SU-DHL-6 (cell line): ENCODE measurements around the gene KRTAP4-8.

ENCODE experiments used
- H2AFZ ChIP-seq: fragments of 200-600 bp; sonication (generic); 2 replicates; pipeline ENCODE4 v1.6.1; 2014; ENCODE audit warnings: low read depth, mild to moderate bottlenecking, moderate library complexity, mixed read lengths, antibody characterized with exemption, low read length; ENCODE audit not compliant: severe bottlenecking
- H3F3A ChIP-seq: fragments of 200-600 bp; shearing (Covaris generic); 2 replicates; pipeline ENCODE4 v1.6.0; 2016; ENCODE audit warnings: antibody characterized with exemption, mild to moderate bottlenecking; ENCODE audit not compliant: insufficient read depth
- H3K27ac ChIP-seq: fragments of 200-600 bp; sonication (generic); 2 replicates; pipeline ENCODE4 v1.5.1; 2016; ENCODE audit warnings: low read depth, mild to moderate bottlenecking, low read length, moderate library complexity, mixed read lengths
- H3K27me3 ChIP-seq: fragments of 200-600 bp; sonication (generic), shearing (Covaris generic); 2 replicates; pipeline ENCODE4 v1.6.0; 2014; ENCODE audit warnings: mild to moderate bottlenecking, low read length
- H3K36me3 ChIP-seq: fragments of 200-600 bp; sonication (generic); 2 replicates; pipeline ENCODE4 v1.6.1; 2014; ENCODE audit warnings: mild to moderate bottlenecking, low read length, mixed read lengths
- H3K4me2 ChIP-seq: fragments of 300-600, 200-600 bp; shearing (Covaris generic), sonication (generic); 2 replicates; pipeline ENCODE4 v1.6.0; 2014; ENCODE audit warnings: low read length, low read depth, mild to moderate bottlenecking; ENCODE audit not compliant: poor library complexity, severe bottlenecking
- H3K4me3 ChIP-seq: fragments of 200-600 bp; sonication (generic); 2 replicates; pipeline ENCODE4 v1.5.1; 2014; ENCODE audit warnings: antibody characterized with exemption, low read length, mild to moderate bottlenecking, mixed read lengths; ENCODE audit not compliant: insufficient read depth, poor library complexity, severe bottlenecking
- H3K79me2 ChIP-seq: fragments of 200-600 bp; sonication (generic); 2 replicates; pipeline ENCODE4 v1.6.1; 2014; ENCODE audit warnings: mild to moderate bottlenecking, low read length, moderate library complexity; ENCODE audit not compliant: insufficient read depth
- H3K9ac ChIP-seq: fragments of 200-600 bp; sonication (generic); 2 replicates; pipeline ENCODE4 v1.7.0; 2014; ENCODE audit warnings: mild to moderate bottlenecking, low read length
- H3K9me2 ChIP-seq: fragments of 200-600 bp; sonication (generic); replicated peaks from 2 replicates; pipeline ENCODE4 v1.6.1; 2014; ENCODE audit warnings: low read length; ENCODE audit not compliant: insufficient read depth
- H3K9me3 ChIP-seq: fragments of 200-600 bp; sonication (generic); 2 replicates; pipeline ENCODE4 v1.6.1; 2014; ENCODE audit warnings: low read length, mixed read lengths; ENCODE audit not compliant: insufficient read depth
- H4K20me1 ChIP-seq: fragments of 200-600 bp; sonication (generic); 2 replicates; pipeline ENCODE4 v1.6.1; 2014; ENCODE audit warnings: low read depth, mild to moderate bottlenecking, antibody characterized with exemption, low read length, moderate library complexity, mixed read lengths
- CTCF ChIP-seq: fragments of 200-600 bp; sonication (generic); IDR thresholded peaks from one replicate; pipeline ENCODE4 v1.5.1; 2017; ENCODE audit warnings: antibody characterized with exemption, mild to moderate bottlenecking, low read length, moderate library complexity; ENCODE audit not compliant: insufficient read depth, poor library complexity, severe bottlenecking
- EZH2phosphoT487 ChIP-seq: fragments of 200-600 bp; sonication (generic), shearing (Covaris generic); conservative IDR thresholded peaks from 2 replicates; pipeline ENCODE4 v1.6.1; 2018; ENCODE audit warnings: mild to moderate bottlenecking, antibody characterized with exemption, low read length, moderate library complexity, mixed read lengths

The KRTAP4-8 gene

GRCh38 chr17:41098042-41098441, at the start of gene KRTAP4-8:
Gene KRTAP4-8 (minus strand): TSS chr17:41098142. CDS start chr17:41098084, 58 bp downstream.
- no peaks in the 10 kb centered on the region for H3K36me3 ChIP-seq
- no peak within 1 kb of the TSS for H3K4me2 ChIP-seq
- no peaks in the 10 kb centered on the region for H3K9me2 ChIP-seq
- H3F3A ChIP-seq, result no peaks in the 10 kb centered on the region
- no peak within 1 kb of the TSS for H3K4me3 ChIP-seq
- H3K27me3 ChIP-seq, result no peaks in the 10 kb centered on the region
- H3K9ac ChIP-seq, result no peak within 1 kb of the TSS
- H4K20me1 ChIP-seq, result no peaks in the 10 kb centered on the region
- H3K27ac ChIP-seq, result no peak within 1 kb of the TSS
- no peak within 1 kb of the TSS for H2AFZ ChIP-seq
- no peaks in the 10 kb centered on the region for H3K9me3 ChIP-seq
- H3K79me2 ChIP-seq, result no peaks in the 10 kb centered on the region
- TF ChIP-seq EZH2phosphoT487 (no peak), CTCF (no peak)

- no peak overlapping the region for H2AFZ ChIP-seq
- no peaks in the 10 kb centered on the region for H3K79me2 ChIP-seq
- peaks cover 17% of the 10 kb centered on the region for H3K9me3 ChIP-seq
- no peaks in the 10 kb centered on the region for H3K36me3 ChIP-seq
- TF ChIP-seq CTCF, result no peak
- no peak for TF ChIP-seq EZH2phosphoT487
- no peaks in the 10 kb centered on the region for H3K9me2 ChIP-seq
- H4K20me1 ChIP-seq, result no peaks in the 10 kb centered on the region
- H3K4me2 ChIP-seq, result no peak overlapping the region
- no peak overlapping the region for H3K4me3 ChIP-seq
- H3F3A ChIP-seq, result no peaks in the 10 kb centered on the region
- H3K9ac ChIP-seq, result no peak overlapping the region
- H3K27ac ChIP-seq, result no peak overlapping the region
- H3K27me3 ChIP-seq, result no peaks in the 10 kb centered on the region; the same call in 1 of the 2 replicates
These were observed 47.3 kb upstream of the KRTAP4-8 start for GRCh38 chr17:41145261-41145660.

- no peaks in the 10 kb centered on the region for H3K36me3 ChIP-seq
- no peak overlapping the region for H3K4me3 ChIP-seq
- H3K9me2 ChIP-seq, result no peaks in the 10 kb centered on the region
- no peak overlapping the region for H3K9ac ChIP-seq
- no peak overlapping the region for H3K4me2 ChIP-seq
- H3K79me2 ChIP-seq, result no peaks in the 10 kb centered on the region
- H4K20me1 ChIP-seq, result no peaks in the 10 kb centered on the region
- H2AFZ ChIP-seq, result no peak overlapping the region
- no peaks in the 10 kb centered on the region; the same call in 1 of the 2 replicates for H3K27me3 ChIP-seq
- H3K27ac ChIP-seq, result no peak overlapping the region
- H3F3A ChIP-seq, result no peaks in the 10 kb centered on the region
- TF ChIP-seq EZH2phosphoT487, result no peak
- no peak for TF ChIP-seq CTCF
- H3K9me3 ChIP-seq, result peaks cover 17% of the 10 kb centered on the region
These were observed 46.9 kb upstream of the KRTAP4-8 start for GRCh38 chr17:41144846-41145245.

- Histone ChIP-seq H3K4me3 (no peak overlapping the region), H3K9ac (no peak overlapping the region), H3K9me3 (peaks cover 17% of the 10 kb centered on the region), H3K36me3 (no peaks in the 10 kb centered on the region), H3K27ac (no peak overlapping the region), H3K9me2 (no peaks in the 10 kb centered on the region), H3F3A (no peaks in the 10 kb centered on the region), H3K27me3 (no peaks in the 10 kb centered on the region), H3K79me2 (no peaks in the 10 kb centered on the region), H3K4me2 (no peak overlapping the region), H2AFZ (no peak overlapping the region), H4K20me1 (no peaks in the 10 kb centered on the region)
- TF ChIP-seq EZH2phosphoT487 (no peak), CTCF (no peak)
These were observed 43.4 kb upstream of the KRTAP4-8 start for GRCh38 chr17:41141361-41141760.
